IMR-90 (cell line): ENCODE results near the gene BRK1. TPM values are rescaled to one million over a fixed set of nuclear protein-coding genes. Genes with fewer than 3 reads are reported as not detected.

ENCODE experiments used
- ATAC-seq: fragments of 200-7000 bp; cut with Tn5 transposase; 2 replicates; pipeline ENCODE4 v1.9.1; 2020; ENCODE audit warnings: low read depth, mild to moderate bottlenecking, moderate library complexity
- BruUV-seq: library from RNA; stranded (reverse); fragments of 400-500 nt; replicated peaks from 2 replicates; lab custom pipeline; 2021; lab: Mats Ljungman, UMichigan
- CTCF ChIA-PET: fragments of 300-600 bp; formaldehyde crosslinking; extraction: SDS; loops from one replicate; lab custom pipeline; 2021; ENCODE audit warnings: antibody characterized with exemption; lab: Yijun Ruan, JAX
- POLR2A ChIA-PET: fragments of 300-600 bp; sonication (Branson Sonifier 250); formaldehyde crosslinking; loops from one replicate; lab custom pipeline; 2022; ENCODE audit warnings: antibody characterized with exemption; ENCODE audit not compliant: unreplicated experiment; lab: Charles Lee
- DNase-seq: peaks from one replicate; pipeline ENCODE4 v3.0.0; 2013
- H2AFZ ChIP-seq: replicated peaks from 2 replicates; pipeline ENCODE3; 2013; ENCODE audit warnings: low read length, mild to moderate bottlenecking; ENCODE audit not compliant: poor library complexity
- H2AK5ac ChIP-seq: 2 replicates; pipeline ENCODE4 v1.6.1; 2013; ENCODE audit warnings: low read depth, low read length, inconsistent platforms
- H2AK9ac ChIP-seq: replicated peaks from 2 replicates; pipeline ENCODE3; 2013; ENCODE audit warnings: mild to moderate bottlenecking, low read depth, low read length, moderate library complexity; ENCODE audit not compliant: poor library complexity
- H2BK120ac ChIP-seq: 2 replicates; pipeline ENCODE4 v1.6.1; 2013; ENCODE audit warnings: low read depth, low read length, inconsistent platforms
- H2BK15ac ChIP-seq: 3 replicates; pipeline ENCODE4 v1.6.1; 2013; ENCODE audit warnings: low read depth, low read length, inconsistent platforms
- H2BK20ac ChIP-seq: 2 replicates; pipeline ENCODE4 v1.6.1; 2013; ENCODE audit warnings: low read depth, mild to moderate bottlenecking, inconsistent platforms, low read length, moderate library complexity
- H2BK5ac ChIP-seq: 2 replicates; pipeline ENCODE4 v1.6.1; 2013; ENCODE audit warnings: mild to moderate bottlenecking, low read depth, low read length, inconsistent platforms; ENCODE audit not compliant: poor library complexity, severe bottlenecking
- H3K14ac ChIP-seq: replicated peaks from 2 replicates; pipeline ENCODE4 v1.6.1; 2013; ENCODE audit warnings: low read depth, low read length, inconsistent platforms
- H3K18ac ChIP-seq: 2 replicates; pipeline ENCODE4 v1.6.1; 2013; ENCODE audit warnings: low read depth, low read length, control low read depth
- H3K23ac ChIP-seq: 2 replicates; pipeline ENCODE4 v1.6.1; 2013; ENCODE audit warnings: low read depth, low read length, inconsistent platforms
- H3K27ac ChIP-seq: 2 replicates; pipeline ENCODE4 v1.5.1; 2013; ENCODE audit warnings: mild to moderate bottlenecking, control low read depth, low read length; ENCODE audit not compliant: insufficient read depth
- H3K27me3 ChIP-seq: 2 replicates; pipeline ENCODE4 v1.6.1; 2013; ENCODE audit warnings: low read length; ENCODE audit not compliant: control insufficient read depth, insufficient read depth
- H3K36me3 ChIP-seq: 2 replicates; pipeline ENCODE4 v1.6.1; 2013; ENCODE audit warnings: low read length, mixed read lengths; ENCODE audit not compliant: control insufficient read depth, insufficient read depth
- H3K4ac ChIP-seq: 2 replicates; pipeline ENCODE4 v1.6.1; 2013; ENCODE audit warnings: low read depth, low read length, inconsistent platforms
- H3K4me1 ChIP-seq: 2 replicates; pipeline ENCODE4 v1.6.1; 2013; ENCODE audit warnings: low read length, mixed read lengths; ENCODE audit not compliant: control insufficient read depth, insufficient read depth
- H3K4me2 ChIP-seq: 2 replicates; pipeline ENCODE4 v1.6.1; 2013; ENCODE audit warnings: low read depth, mild to moderate bottlenecking, control low read depth, low read length, moderate library complexity
- H3K4me3 ChIP-seq: 2 replicates; pipeline ENCODE4 v1.5.1; 2013; ENCODE audit warnings: low read depth, mild to moderate bottlenecking, control low read depth, low read length, moderate library complexity; ENCODE audit not compliant: insufficient read depth
- H3K56ac ChIP-seq: 2 replicates; pipeline ENCODE4 v1.6.1; 2013; ENCODE audit warnings: low read length, inconsistent platforms; ENCODE audit not compliant: insufficient read depth; ENCODE audit errors: extremely low read depth
- H3K79me1 ChIP-seq, 2 experiments: 2 replicates each; pipeline ENCODE4 v1.6.1; 2013; ENCODE audit warnings: low read length in 2 of 2, inconsistent platforms in 1 of 2, low read depth in 1 of 2
- H3K9ac ChIP-seq: 2 replicates; pipeline ENCODE4 v1.6.1; 2013; ENCODE audit warnings: low read depth, low read length, control low read depth
- H3K9me1 ChIP-seq: 2 replicates; pipeline ENCODE4 v1.6.1; 2013; ENCODE audit warnings: low read length, inconsistent platforms; ENCODE audit not compliant: insufficient read depth
- H3K9me3 ChIP-seq: 2 replicates; pipeline ENCODE4 v1.6.1; 2013; ENCODE audit warnings: low read length; ENCODE audit not compliant: control insufficient read depth, insufficient read depth
- H4K20me1 ChIP-seq: 2 replicates; pipeline ENCODE4 v1.6.1; 2013; ENCODE audit warnings: low read length, inconsistent platforms; ENCODE audit not compliant: insufficient read depth
- H4K5ac ChIP-seq: 2 replicates; pipeline ENCODE4 v1.6.1; 2013; ENCODE audit warnings: mild to moderate bottlenecking, low read depth, low read length, control low read depth
- H4K8ac ChIP-seq, 2 experiments: 2 replicates each; pipeline ENCODE4 v1.6.1; 2013; ENCODE audit warnings: low read depth in 2 of 2, low read length in 2 of 2, control low read depth in 1 of 2, inconsistent platforms in 1 of 2
- H4K91ac ChIP-seq: 2 replicates; pipeline ENCODE4 v1.6.1; 2013; ENCODE audit warnings: low read depth, low read length, inconsistent platforms; ENCODE audit not compliant: insufficient read depth
- BHLHE40 ChIP-seq: fragments of 150-350 bp; IDR thresholded peaks from 2 replicates; pipeline ENCODE4 v1.6.1; 2016; ENCODE audit warnings: mild to moderate bottlenecking, low read depth, low read length
- CHD1 ChIP-seq: IDR thresholded peaks from 2 replicates; pipeline ENCODE4 v1.6.1; 2012; ENCODE audit warnings: low read depth, low read length, improper control_type of control experiment
- FOS ChIP-seq: fragments of 150-350 bp; IDR thresholded peaks from 2 replicates; pipeline ENCODE4 v1.6.1; 2016; ENCODE audit warnings: low read depth, low read length
- MAZ ChIP-seq: IDR thresholded peaks from 2 replicates; pipeline ENCODE4 v1.6.1; 2012; ENCODE audit warnings: low read depth, mild to moderate bottlenecking, low read length, improper control_type of control experiment, moderate library complexity, borderline replicate concordance
- MXI1 ChIP-seq: IDR thresholded peaks from 2 replicates; pipeline ENCODE4 v1.6.1; 2012; ENCODE audit warnings: low read depth, mild to moderate bottlenecking, low read length, moderate library complexity, borderline replicate concordance
- NFE2L2 ChIP-seq: fragments of 150-350 bp; IDR thresholded peaks from 2 replicates; pipeline ENCODE4 v1.6.1; 2016; ENCODE audit warnings: low read depth, mild to moderate bottlenecking, low read length
- POLR2A ChIP-seq: IDR thresholded peaks from 2 replicates; pipeline ENCODE4 v1.6.1; 2012; ENCODE audit warnings: mild to moderate bottlenecking, low read depth, low read length
- RAD21 ChIP-seq: IDR thresholded peaks from 2 replicates; pipeline ENCODE4 v1.6.1; 2012; ENCODE audit warnings: low read length, improper control_type of control experiment
- RCOR1 ChIP-seq: IDR thresholded peaks from 2 replicates; pipeline ENCODE4 v1.6.1; 2012; ENCODE audit warnings: mild to moderate bottlenecking, low read length, improper control_type of control experiment; ENCODE audit not compliant: insufficient replicate concordance
- RFX5 ChIP-seq: IDR thresholded peaks from 2 replicates; pipeline ENCODE4 v1.8.0; 2012; ENCODE audit warnings: low read depth, mild to moderate bottlenecking, low read length, moderate library complexity
- SMC3 ChIP-seq: fragments of 150-350 bp; IDR thresholded peaks from 2 replicates; pipeline ENCODE4 v1.6.1; 2016; ENCODE audit warnings: low read depth, mild to moderate bottlenecking, antibody characterized with exemption, low read length, moderate library complexity
- WGBS, 2 experiments: methylation state at CpG; one replicate each; pipeline versions ENCODE4 v1.1.5 to v1.1.7; 2013; ENCODE audit warnings: missing lambda C conversion rate in 2 of 2; ENCODE audit not compliant: insufficient read length in 1 of 2; ENCODE audit errors: extremely low coverage in 2 of 2; 5-methylcytosine and 5-hydroxymethylcytosine counted together
- dilution Hi-C: fragments of 300-500 bp; cut with HindIII; formaldehyde crosslinking; loops from one replicate; pipeline ENCODE4 v1.14.3; 2018; ENCODE audit warnings: low sequenced_read_pairs; ENCODE audit not compliant: unreplicated experiment
- in situ Hi-C: fragments of 300-500 bp; cut with MboI; formaldehyde crosslinking; loops from 3 replicates; pipeline ENCODE4 v1.14.3; 2019; ENCODE audit warnings: low sequenced_read_pairs, inconsistent platforms, mixed read lengths
- intact Hi-C: fragments of 100-400 bp; cut with micrococcal nuclease; formaldehyde crosslinking; loops from 2 replicates; pipeline ENCODE4 v1.10.0; 2022
- polyA plus RNA-seq, 3 experiments: library from polyadenylated mRNA; depleted of rRNA; stranded (reverse); fragments of >200 nt; gene quantifications; 2 replicates each; pipeline ENCODE4 v1.2.3, GENCODE V29; 2012; ENCODE audit warnings: low replicate concordance in 1 of 3
- total RNA-seq: library from RNA; depleted of rRNA; stranded (reverse); fragments of >200 nt; gene quantifications from 2 replicates; pipeline ENCODE4 v1.2.3, GENCODE V29; 2012
- TF ChIP-seq, protein P1 (sequence below): fragments of 150-350 bp; IDR thresholded peaks from 2 replicates; pipeline ENCODE4 v1.6.1; 2016; ENCODE audit warnings: low read depth, mild to moderate bottlenecking, low read length, moderate library complexity, borderline replicate concordance
- TF ChIP-seq, protein P2 (sequence below): conservative IDR thresholded peaks from 2 replicates; pipeline ENCODE4 v1.5.1; 2012; ENCODE audit warnings: mild to moderate bottlenecking, low read depth, low read length, improper control_type of control experiment

Gene BRK1
- total and polyA plus RNA-seq, 2 of the 4 experiments (the other 2 are of a cell fraction) = 81.4 to 235 TPM

DNA sequence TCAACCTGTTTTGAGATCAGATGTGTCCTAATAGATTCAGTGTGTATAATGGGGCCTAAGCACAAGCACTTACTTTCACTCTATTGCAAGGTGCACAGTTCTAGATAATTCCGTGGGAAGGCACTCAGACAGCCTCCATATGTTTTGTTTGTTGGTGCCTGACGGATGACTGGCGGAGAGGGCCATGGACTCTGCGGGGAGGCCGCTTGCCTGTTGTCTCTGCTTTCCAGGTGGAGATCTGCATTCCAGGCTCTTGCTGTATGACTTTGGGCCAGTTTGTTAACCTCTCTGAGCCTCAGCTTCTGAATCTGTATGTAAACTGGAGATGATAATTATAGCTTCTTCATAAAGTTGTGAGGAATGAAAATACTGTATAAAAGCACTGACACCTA is 50.7 kb downstream of the BRK1 start (continued):
- TF ChIP-seq RCOR1 = no peak
- TF ChIP-seq RFX5 = no peak
- no peak for TF ChIP-seq SMC3
- no peak for TF ChIP-seq MAZ
- TF ChIP-seq, protein P1, sequence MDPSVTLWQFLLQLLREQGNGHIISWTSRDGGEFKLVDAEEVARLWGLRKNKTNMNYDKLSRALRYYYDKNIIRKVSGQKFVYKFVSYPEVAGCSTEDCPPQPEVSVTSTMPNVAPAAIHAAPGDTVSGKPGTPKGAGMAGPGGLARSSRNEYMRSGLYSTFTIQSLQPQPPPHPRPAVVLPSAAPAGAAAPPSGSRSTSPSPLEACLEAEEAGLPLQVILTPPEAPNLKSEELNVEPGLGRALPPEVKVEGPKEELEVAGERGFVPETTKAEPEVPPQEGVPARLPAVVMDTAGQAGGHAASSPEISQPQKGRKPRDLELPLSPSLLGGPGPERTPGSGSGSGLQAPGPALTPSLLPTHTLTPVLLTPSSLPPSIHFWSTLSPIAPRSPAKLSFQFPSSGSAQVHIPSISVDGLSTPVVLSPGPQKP = no peak

DNA sequence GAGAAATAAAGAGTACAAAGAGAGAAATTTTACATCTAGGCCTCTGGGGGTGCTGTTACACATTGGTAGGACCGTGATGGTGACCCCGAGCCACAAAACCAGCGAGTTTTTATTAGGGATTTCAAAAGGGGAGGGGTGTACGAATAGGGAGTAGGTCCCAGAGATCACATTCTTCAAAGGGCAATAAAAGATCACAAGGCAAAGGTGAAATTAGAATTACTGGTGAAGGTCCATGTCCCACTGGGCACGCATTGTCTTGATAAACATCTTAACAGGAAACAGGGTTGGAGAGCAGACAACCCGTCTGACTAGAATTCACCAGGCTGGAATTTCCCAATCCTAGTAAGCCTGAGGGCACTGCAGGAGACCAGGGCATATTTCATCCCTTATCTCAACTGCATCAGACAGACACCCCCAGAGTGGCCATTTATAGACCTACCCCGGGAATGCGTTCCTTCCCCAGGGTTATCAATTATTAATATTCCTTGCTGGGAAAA is 53.6 kb downstream of the BRK1 start:
- in situ Hi-C loops (no loop called here), intact Hi-C loops (no loop called here), dilution Hi-C loops (no loop called here)
- Histone ChIP-seq H3K56ac (no peak overlapping the region), H2BK120ac (no peak overlapping the region), H3K4me3 (no peak overlapping the region), H3K4ac (no peak overlapping the region), H4K91ac (no peak overlapping the region), H2BK5ac (no peak overlapping the region), H2BK20ac (no peak overlapping the region), H3K18ac (no peak overlapping the region), H4K5ac (no peak overlapping the region), H3K4me1 (peaks cover 4% of the 10 kb centered on the region; the same call in 1 of the 2 replicates), H2AK9ac (no peak overlapping the region), H4K8ac (no peak overlapping the region), H2AFZ (no peak overlapping the region), H2AK5ac (no peak overlapping the region), H3K23ac (no peak overlapping the region), H3K9ac (no peak overlapping the region), H3K4me2 (no peak overlapping the region), H3K9me3 (no peaks in the 10 kb centered on the region), H4K20me1 (no peaks in the 10 kb centered on the region), H3K27ac (no peak overlapping the region), H3K9me1 (0 out of 2 replicates have a peak, but pooled peaks cover under 1% of the 10 kb centered on the region), H3K79me1 (peaks cover 24 to 57% of the 10 kb centered on the region in 2 experiments), H2BK15ac (no peak overlapping the region), H3K14ac (no peak overlapping the region), H3K27me3 (no peaks in the 10 kb centered on the region), H3K36me3 (peaks cover 2% of the 10 kb centered on the region; the same call in 1 of the 2 replicates)
- POLR2A ChIA-PET = no interaction called here
- DNase-seq (no peak), ATAC-seq (no peak)
- no TSS peak for BruUV-seq
- CTCF ChIA-PET = no interaction called here
- 80% methylated on average over 2 of the region's 8 CpGs; no CpG with 5 or more reads in 1 of the 2 experiments for WGBS, 2 experiments
- TF ChIP-seq FOS (no peak), BHLHE40 (no peak), RFX5 (no peak), NFE2L2 (no peak), MAZ (no peak), MXI1 (no peak), RAD21 (no peak), RCOR1 (no peak), POLR2A (no peak), CHD1 (no peak)
- TF ChIP-seq, protein P2, sequence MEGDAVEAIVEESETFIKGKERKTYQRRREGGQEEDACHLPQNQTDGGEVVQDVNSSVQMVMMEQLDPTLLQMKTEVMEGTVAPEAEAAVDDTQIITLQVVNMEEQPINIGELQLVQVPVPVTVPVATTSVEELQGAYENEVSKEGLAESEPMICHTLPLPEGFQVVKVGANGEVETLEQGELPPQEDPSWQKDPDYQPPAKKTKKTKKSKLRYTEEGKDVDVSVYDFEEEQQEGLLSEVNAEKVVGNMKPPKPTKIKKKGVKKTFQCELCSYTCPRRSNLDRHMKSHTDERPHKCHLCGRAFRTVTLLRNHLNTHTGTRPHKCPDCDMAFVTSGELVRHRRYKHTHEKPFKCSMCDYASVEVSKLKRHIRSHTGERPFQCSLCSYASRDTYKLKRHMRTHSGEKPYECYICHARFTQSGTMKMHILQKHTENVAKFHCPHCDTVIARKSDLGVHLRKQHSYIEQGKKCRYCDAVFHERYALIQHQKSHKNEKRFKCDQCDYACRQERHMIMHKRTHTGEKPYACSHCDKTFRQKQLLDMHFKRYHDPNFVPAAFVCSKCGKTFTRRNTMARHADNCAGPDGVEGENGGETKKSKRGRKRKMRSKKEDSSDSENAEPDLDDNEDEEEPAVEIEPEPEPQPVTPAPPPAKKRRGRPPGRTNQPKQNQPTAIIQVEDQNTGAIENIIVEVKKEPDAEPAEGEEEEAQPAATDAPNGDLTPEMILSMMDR = no peak
- TF ChIP-seq, protein P1 = no peak
